Endothelial cell of umbilical vein (primary cell): Measurements from ENCODE around the gene CNDP2.

ENCODE experiments used
- EZH2 ChIP-seq: IDR thresholded peaks from 2 replicates; pipeline ENCODE4 v1.6.1; 2012; ENCODE audit warnings: borderline replicate concordance, low read depth, mild to moderate bottlenecking, moderate library complexity, low read length, inconsistent platforms; ENCODE audit not compliant: severe bottlenecking
- POLR2AphosphoS5 ChIP-seq: IDR thresholded peaks from 2 replicates; pipeline ENCODE4 v1.6.1; 2012; ENCODE audit warnings: low read depth, mild to moderate bottlenecking, control low read depth, low read length, moderate library complexity; ENCODE audit not compliant: insufficient read depth
- TF ChIP-seq, protein P1 (sequence below), 2 donors: IDR thresholded peaks; 1 replicate in 1 of 2; 2 replicates in 1 of 2; pipeline ENCODE4 v1.5.1; 2011; ENCODE audit warnings: low read length in 2 of 2, mild to moderate bottlenecking in 2 of 2, moderate library complexity in 2 of 2, control low read depth in 1 of 2, inconsistent platforms in 1 of 2, low read depth in 1 of 2; ENCODE audit not compliant: insufficient read depth in 1 of 2; ENCODE audit errors: extremely low read depth in 1 of 2

DNA sequence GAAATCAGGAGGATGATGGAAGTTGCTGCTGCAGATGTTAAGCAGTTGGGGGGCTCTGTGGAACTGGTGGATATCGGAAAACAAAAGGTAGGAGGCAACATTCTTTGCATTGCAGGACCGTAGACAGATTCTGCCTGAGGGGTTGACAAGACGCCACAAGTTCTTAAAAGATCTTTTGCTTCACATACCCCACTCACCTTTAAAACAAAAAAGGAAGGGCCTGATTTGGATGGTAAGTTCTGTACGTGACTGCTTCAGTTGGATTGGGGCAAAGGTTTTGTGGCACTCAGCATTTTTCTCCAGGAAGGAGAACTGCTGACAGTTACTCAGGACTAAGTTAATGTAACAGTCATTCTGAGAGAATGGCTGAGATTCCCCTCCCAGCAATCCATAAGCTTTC is 5.2 kb downstream of the CNDP2 start:
- TF ChIP-seq, protein P1, sequence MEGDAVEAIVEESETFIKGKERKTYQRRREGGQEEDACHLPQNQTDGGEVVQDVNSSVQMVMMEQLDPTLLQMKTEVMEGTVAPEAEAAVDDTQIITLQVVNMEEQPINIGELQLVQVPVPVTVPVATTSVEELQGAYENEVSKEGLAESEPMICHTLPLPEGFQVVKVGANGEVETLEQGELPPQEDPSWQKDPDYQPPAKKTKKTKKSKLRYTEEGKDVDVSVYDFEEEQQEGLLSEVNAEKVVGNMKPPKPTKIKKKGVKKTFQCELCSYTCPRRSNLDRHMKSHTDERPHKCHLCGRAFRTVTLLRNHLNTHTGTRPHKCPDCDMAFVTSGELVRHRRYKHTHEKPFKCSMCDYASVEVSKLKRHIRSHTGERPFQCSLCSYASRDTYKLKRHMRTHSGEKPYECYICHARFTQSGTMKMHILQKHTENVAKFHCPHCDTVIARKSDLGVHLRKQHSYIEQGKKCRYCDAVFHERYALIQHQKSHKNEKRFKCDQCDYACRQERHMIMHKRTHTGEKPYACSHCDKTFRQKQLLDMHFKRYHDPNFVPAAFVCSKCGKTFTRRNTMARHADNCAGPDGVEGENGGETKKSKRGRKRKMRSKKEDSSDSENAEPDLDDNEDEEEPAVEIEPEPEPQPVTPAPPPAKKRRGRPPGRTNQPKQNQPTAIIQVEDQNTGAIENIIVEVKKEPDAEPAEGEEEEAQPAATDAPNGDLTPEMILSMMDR (IDR thresholded peaks at IDR 0.05; ENCODE audit: extremely low read depth in 1 of 2, insufficient read depth in 1 of 2, low read depth in 1 of 2, low read length in 2 of 2) = no peak
- TF ChIP-seq POLR2AphosphoS5 = no peak
- no peak for TF ChIP-seq EZH2
